Articular chondrocyte of knee joint (primary cell): ENCODE measurements around the gene SPATA32. TPM values are rescaled to one million over a fixed set of nuclear protein-coding genes. Genes with fewer than 3 reads are reported as not detected.

ENCODE experiments used
- total RNA-seq: library from RNA; depleted of rRNA; stranded (reverse); fragments of >200 nt; gene quantifications from 2 replicates; pipeline ENCODE4 v1.2.3, GENCODE V29; 2012

SPATA32 gene, protein sequence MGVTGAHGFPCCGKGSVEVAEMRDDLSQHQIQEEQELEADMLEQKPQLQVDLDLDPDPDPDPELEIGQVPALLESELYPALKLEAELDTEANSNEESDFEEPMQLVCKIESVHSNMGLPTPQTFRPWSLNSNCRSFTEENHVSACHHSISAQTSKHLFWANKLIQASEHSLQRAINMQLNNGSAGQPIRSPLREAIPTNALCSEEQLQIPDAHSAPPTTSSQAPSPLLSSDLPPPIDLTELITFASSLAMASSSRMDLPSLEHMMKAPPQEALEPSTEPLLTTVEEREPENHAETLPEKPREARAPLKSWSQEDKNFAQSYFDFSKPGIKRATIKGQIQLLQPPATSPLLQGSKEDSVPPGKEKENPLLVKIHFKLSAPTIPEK
- 0.13 TPM in 1 of 2 replicates, not detected in the other for total RNA-seq

DNA sequence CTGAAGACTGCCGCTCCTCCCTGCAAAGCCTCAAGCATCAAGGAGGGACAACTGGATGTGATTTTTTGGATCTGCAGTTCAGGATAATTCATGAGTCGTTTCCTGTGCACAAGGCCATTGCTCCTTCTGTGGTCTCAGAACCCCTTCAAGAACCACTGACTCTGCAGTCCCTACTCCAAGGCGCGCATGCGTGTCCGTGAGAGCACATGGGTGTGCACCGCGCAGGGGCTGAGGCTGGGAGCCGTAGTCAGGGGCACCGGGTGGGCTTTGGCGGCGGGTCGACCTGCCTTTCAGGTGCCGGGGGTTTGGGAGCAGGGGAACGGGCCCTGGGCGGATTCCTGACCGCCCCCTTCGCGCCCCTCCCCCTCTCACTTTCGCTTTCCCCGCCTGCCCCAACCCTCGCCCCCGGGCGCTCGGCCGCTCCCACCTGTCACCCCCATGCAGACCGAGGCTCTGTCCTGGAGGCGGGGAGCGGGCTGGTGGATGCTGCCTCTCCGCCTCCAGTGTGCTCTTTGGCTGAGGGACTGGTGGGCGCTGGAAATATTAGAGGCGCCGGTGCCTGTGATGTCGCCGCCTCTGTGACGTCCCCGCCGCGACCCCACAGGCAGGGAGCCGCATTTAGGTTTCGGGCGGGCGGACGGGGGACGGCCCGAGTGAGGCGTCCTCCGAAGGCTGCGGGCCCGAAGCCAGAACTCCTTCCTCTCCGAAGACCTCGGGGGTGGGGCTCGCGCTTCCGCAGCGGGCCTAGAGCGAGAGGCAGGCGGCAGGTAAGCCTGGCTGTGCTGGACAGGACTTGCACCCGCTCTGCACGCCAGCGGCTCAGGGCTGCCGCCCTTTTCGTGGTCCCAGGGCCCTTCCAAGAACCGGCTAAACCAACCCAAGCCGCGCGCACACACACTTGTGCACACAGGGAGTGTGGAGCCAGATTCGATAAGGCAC lies at the start of gene SPATA32:
Gene SPATA32 (minus strand): TSS at position 518 of the 939 bp plus-strand sequence. CDS start 78 bp downstream, at position 440.

GRCh38 chr17:45221081-45222013 lies 40.5 kb downstream of the SPATA32 start, which contains the start of gene FMNL1:
Gene FMNL1 (plus strand): TSS chr17:45221885. CDS start chr17:45222125, 240 bp downstream.

Other genes with a start within 250 kb of the SPATA32 start
- gene DCAKD, start 210.5 kb downstream of the SPATA32 start, total RNA-seq, result 37.4 and 42.4 TPM in 2 replicates
- gene NMT1, start 200.8 kb downstream of the SPATA32 start, total RNA-seq, result 63.3 and 87.4 TPM in 2 replicates
- gene PLCD3, start 129.6 kb downstream of the SPATA32 start, total RNA-seq, result 137 and 253 TPM in 2 replicates
- gene ACBD4, start 126.4 kb downstream of the SPATA32 start, total RNA-seq, result 5.0 and 5.7 TPM in 2 replicates
- gene HEXIM1, start 113.6 kb downstream of the SPATA32 start, total RNA-seq, result 13.4 and 15.2 TPM in 2 replicates
- 6.6 and 6.7 TPM in 2 replicates for gene HEXIM2, start 100.2 kb downstream of the SPATA32 start, total RNA-seq
- gene FMNL1, start 40.2 kb downstream of the SPATA32 start, total RNA-seq, result 1.8 and 4.1 TPM in 2 replicates
- 5.7 and 6.0 TPM in 2 replicates for gene MAP3K14, start 54.9 kb upstream of the SPATA32 start, total RNA-seq
- gene ARHGAP27, start 170.8 kb upstream of the SPATA32 start, total RNA-seq, result 2.4 and 3.9 TPM in 2 replicates
- 34.0 and 50.0 TPM in 2 replicates for gene PLEKHM1, start 228.6 kb upstream of the SPATA32 start, total RNA-seq